HEK293 (cell line): ENCODE data around the gene GBX1.

Experiments used
- CTCF ChIA-PET: fragments of 350-600 bp; formaldehyde crosslinking; extraction: SDS; loops from one replicate; lab custom pipeline; 2021; ENCODE audit warnings: antibody characterized with exemption; lab: Yijun Ruan, JAX
- POLR2A ChIA-PET: fragments of 300-600 bp; formaldehyde crosslinking; extraction: SDS; loops from one replicate; lab custom pipeline; 2020; ENCODE audit warnings: antibody characterized with exemption, inconsistent platforms; lab: Yijun Ruan, JAX
- H3K27ac ChIP-seq: fragments of 200-500 bp; sonication (Bioruptor generic); 2 replicates; pipeline ENCODE4 v1.5.1; 2014; ENCODE audit warnings: low read depth, low read length, control low read depth, inconsistent platforms; ENCODE audit errors: extremely low read depth
- H3K36me3 ChIP-seq, 2 experiments: fragments of 200-500 bp in 1 of 2; sonication (Bioruptor generic) in 1 of 2; 1 replicate in 1 of 2; 2 replicates in 1 of 2; pipeline ENCODE4 v1.5.1; 2014 to 2017; ENCODE audit warnings: inconsistent platforms in 2 of 2, low read length in 2 of 2; ENCODE audit not compliant: control insufficient read depth in 2 of 2, insufficient read depth in 1 of 2
- H3K4me1 ChIP-seq: fragments of 200-500 bp; sonication (Bioruptor generic); 2 replicates; pipeline ENCODE4 v1.5.1; 2014; ENCODE audit warnings: mild to moderate bottlenecking, low read length, inconsistent platforms; ENCODE audit not compliant: control insufficient read depth, insufficient read depth
- H3K4me3 ChIP-seq: 2 replicates; pipeline ENCODE4 v1.5.1; 2011; ENCODE audit warnings: low read depth, mild to moderate bottlenecking, control low read depth, low read length, moderate library complexity
- H3K9me3 ChIP-seq: fragments of 200-500 bp; sonication (Bioruptor generic); 2 replicates; pipeline ENCODE4 v1.5.1; 2014; ENCODE audit warnings: low read depth, low read length, inconsistent platforms; ENCODE audit not compliant: control insufficient read depth, insufficient read depth
- GLI2 ChIP-seq: fragments of 450-650 bp; formaldehyde crosslinking; IDR thresholded peaks from 2 replicates; pipeline ENCODE4; 2017; ENCODE audit warnings: missing biosample characterization, missing genetic modification characterization, low read depth, borderline replicate concordance
- GLIS1 ChIP-seq: fragments of 450-650 bp; formaldehyde crosslinking; IDR thresholded peaks from 2 replicates; pipeline ENCODE4 v1.5.1; 2016; ENCODE audit warnings: missing biosample characterization, missing genetic modification characterization
- KLF16 ChIP-seq: fragments of 450-650 bp; formaldehyde crosslinking; IDR thresholded peaks from 2 replicates; pipeline ENCODE4 v1.5.1; 2017; ENCODE audit warnings: missing biosample characterization, missing genetic modification characterization
- KLF9 ChIP-seq: fragments of 450-650 bp; formaldehyde crosslinking; IDR thresholded peaks from 2 replicates; pipeline ENCODE4 v1.5.1; 2016; ENCODE audit warnings: missing biosample characterization, missing genetic modification characterization, low read depth
- SCRT1 ChIP-seq: fragments of 450-650 bp; formaldehyde crosslinking; IDR thresholded peaks from 2 replicates; pipeline ENCODE4 v1.5.1; 2016; ENCODE audit warnings: missing biosample characterization, missing genetic modification characterization, borderline replicate concordance
- ZBTB48 ChIP-seq: fragments of 450-650 bp; formaldehyde crosslinking; IDR thresholded peaks from 2 replicates; pipeline ENCODE4 v1.5.1; 2016; ENCODE audit warnings: missing biosample characterization, missing genetic modification characterization
- ZBTB49 ChIP-seq: fragments of 450-650 bp; formaldehyde crosslinking; IDR thresholded peaks from 2 replicates; pipeline ENCODE4 v1.5.1; 2016; ENCODE audit warnings: missing biosample characterization, missing genetic modification characterization, low read depth
- ZBTB8A ChIP-seq: fragments of 450-650 bp; formaldehyde crosslinking; IDR thresholded peaks from 2 replicates; pipeline ENCODE4 v1.5.1; 2016; ENCODE audit warnings: missing biosample characterization, missing genetic modification characterization
- ZFP37 ChIP-seq: fragments of 450-650 bp; formaldehyde crosslinking; IDR thresholded peaks from 2 replicates; pipeline ENCODE4 v1.5.1; 2016; ENCODE audit warnings: missing biosample characterization, missing genetic modification characterization
- ZFP69B ChIP-seq: fragments of 450-650 bp; formaldehyde crosslinking; IDR thresholded peaks from 2 replicates; pipeline ENCODE4 v1.5.1; 2016; ENCODE audit warnings: missing biosample characterization, missing genetic modification characterization
- ZNF138 ChIP-seq: fragments of 450-650 bp; formaldehyde crosslinking; IDR thresholded peaks from 2 replicates; pipeline ENCODE4 v1.5.1; 2016; ENCODE audit warnings: missing biosample characterization, missing genetic modification characterization, borderline replicate concordance
- ZNF223 ChIP-seq: fragments of 450-650 bp; formaldehyde crosslinking; IDR thresholded peaks from 2 replicates; pipeline ENCODE4 v1.5.1; 2016; ENCODE audit warnings: missing biosample characterization, missing genetic modification characterization
- ZNF23 ChIP-seq: fragments of 450-650 bp; formaldehyde crosslinking; IDR thresholded peaks from 2 replicates; pipeline ENCODE4 v1.5.1; 2016; ENCODE audit warnings: missing biosample characterization, missing genetic modification characterization, borderline replicate concordance
- ZNF311 ChIP-seq: fragments of 450-650 bp; formaldehyde crosslinking; IDR thresholded peaks from 2 replicates; pipeline ENCODE4 v1.5.1; 2017; ENCODE audit warnings: missing biosample characterization, missing genetic modification characterization, borderline replicate concordance
- ZNF558 ChIP-seq: fragments of 450-650 bp; formaldehyde crosslinking; IDR thresholded peaks from 2 replicates; pipeline ENCODE4 v1.5.1; 2016; ENCODE audit warnings: missing biosample characterization, missing genetic modification characterization
- ZNF600 ChIP-seq: fragments of 450-650 bp; formaldehyde crosslinking; IDR thresholded peaks from 2 replicates; pipeline ENCODE4 v1.5.1; 2016; ENCODE audit warnings: missing biosample characterization, missing genetic modification characterization
- ZNF610 ChIP-seq: fragments of 450-650 bp; formaldehyde crosslinking; IDR thresholded peaks from 2 replicates; pipeline ENCODE4 v1.5.1; 2016; ENCODE audit warnings: missing biosample characterization, missing genetic modification characterization, borderline replicate concordance
- ZNF791 ChIP-seq: fragments of 450-650 bp; formaldehyde crosslinking; IDR thresholded peaks from 2 replicates; pipeline ENCODE4 v1.5.1; 2016; ENCODE audit warnings: missing biosample characterization, missing genetic modification characterization
- ZSCAN30 ChIP-seq: fragments of 450-650 bp; IDR thresholded peaks from 2 replicates; pipeline ENCODE4 v1.5.1; 2018; ENCODE audit warnings: missing biosample characterization, mild to moderate bottlenecking, missing genetic modification characterization, moderate library complexity
- TF ChIP-seq, protein P1 (sequence below): fragments of 450-650 bp; formaldehyde crosslinking; IDR thresholded peaks from 2 replicates; pipeline ENCODE4 v1.5.1; 2016; ENCODE audit warnings: missing biosample characterization, missing genetic modification characterization, borderline replicate concordance

Gene GBX1

DNA sequence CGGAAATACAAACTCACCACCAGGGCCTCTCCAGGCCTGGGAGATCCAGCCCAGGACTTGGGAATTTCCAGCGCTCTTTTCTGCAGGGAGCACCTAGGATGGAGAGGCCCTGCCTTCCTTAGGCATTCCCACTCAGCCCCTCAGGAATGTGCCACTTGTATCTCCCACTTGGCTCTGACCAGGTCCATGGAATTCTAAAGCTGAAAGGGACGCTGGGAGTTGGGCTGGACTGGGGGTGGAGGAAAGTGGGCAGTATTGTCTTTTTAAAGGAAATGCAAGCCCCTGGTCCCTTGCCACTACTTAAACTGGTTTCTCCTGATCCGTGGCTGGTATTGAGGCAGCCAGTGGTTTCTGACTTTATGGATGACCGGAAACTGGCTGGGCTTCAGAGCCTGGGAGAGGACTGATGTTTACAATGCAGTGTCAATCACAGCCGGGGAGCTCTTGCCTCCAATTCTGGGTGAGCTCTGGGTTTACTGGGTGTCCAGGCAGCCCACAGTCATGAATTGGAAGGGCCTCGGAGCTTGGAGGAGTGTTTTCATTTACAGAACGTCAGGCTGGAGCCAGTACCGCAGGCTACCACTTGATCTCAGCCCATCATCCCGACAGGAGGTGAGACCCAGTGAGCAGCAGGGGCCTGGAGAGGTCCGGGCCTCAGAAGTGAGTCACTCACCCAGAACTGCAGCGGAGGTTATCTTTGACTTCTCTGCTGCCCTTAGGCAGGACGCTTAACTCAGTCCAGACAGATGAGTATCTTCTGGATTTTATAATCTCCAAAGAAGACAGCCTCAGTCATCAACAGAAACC, 53.9 kb downstream of the GBX1 start (continued):
- TF ChIP-seq, protein P1, sequence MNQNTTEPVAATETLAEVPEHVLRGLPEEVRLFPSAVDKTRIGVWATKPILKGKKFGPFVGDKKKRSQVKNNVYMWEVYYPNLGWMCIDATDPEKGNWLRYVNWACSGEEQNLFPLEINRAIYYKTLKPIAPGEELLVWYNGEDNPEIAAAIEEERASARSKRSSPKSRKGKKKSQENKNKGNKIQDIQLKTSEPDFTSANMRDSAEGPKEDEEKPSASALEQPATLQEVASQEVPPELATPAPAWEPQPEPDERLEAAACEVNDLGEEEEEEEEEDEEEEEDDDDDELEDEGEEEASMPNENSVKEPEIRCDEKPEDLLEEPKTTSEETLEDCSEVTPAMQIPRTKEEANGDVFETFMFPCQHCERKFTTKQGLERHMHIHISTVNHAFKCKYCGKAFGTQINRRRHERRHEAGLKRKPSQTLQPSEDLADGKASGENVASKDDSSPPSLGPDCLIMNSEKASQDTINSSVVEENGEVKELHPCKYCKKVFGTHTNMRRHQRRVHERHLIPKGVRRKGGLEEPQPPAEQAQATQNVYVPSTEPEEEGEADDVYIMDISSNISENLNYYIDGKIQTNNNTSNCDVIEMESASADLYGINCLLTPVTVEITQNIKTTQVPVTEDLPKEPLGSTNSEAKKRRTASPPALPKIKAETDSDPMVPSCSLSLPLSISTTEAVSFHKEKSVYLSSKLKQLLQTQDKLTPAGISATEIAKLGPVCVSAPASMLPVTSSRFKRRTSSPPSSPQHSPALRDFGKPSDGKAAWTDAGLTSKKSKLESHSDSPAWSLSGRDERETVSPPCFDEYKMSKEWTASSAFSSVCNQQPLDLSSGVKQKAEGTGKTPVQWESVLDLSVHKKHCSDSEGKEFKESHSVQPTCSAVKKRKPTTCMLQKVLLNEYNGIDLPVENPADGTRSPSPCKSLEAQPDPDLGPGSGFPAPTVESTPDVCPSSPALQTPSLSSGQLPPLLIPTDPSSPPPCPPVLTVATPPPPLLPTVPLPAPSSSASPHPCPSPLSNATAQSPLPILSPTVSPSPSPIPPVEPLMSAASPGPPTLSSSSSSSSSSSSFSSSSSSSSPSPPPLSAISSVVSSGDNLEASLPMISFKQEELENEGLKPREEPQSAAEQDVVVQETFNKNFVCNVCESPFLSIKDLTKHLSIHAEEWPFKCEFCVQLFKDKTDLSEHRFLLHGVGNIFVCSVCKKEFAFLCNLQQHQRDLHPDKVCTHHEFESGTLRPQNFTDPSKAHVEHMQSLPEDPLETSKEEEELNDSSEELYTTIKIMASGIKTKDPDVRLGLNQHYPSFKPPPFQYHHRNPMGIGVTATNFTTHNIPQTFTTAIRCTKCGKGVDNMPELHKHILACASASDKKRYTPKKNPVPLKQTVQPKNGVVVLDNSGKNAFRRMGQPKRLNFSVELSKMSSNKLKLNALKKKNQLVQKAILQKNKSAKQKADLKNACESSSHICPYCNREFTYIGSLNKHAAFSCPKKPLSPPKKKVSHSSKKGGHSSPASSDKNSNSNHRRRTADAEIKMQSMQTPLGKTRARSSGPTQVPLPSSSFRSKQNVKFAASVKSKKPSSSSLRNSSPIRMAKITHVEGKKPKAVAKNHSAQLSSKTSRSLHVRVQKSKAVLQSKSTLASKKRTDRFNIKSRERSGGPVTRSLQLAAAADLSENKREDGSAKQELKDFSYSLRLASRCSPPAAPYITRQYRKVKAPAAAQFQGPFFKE (tag by site-specific recombination), result no peak
- TF ChIP-seq ZFP69B (tag by site-specific recombination) (no peak), ZNF610 (tag by site-specific recombination) (no peak), ZNF791 (tag by site-specific recombination) (no peak), KLF9 (tag by site-specific recombination) (no peak), ZNF223 (tag by site-specific recombination) (no peak), ZBTB49 (tag by site-specific recombination) (no peak)
- TF ChIP-seq, all 188 proteins: peak for 12

GRCh38 chr7:151110941-151111645, 56.4 kb downstream of the GBX1 start:
- Histone ChIP-seq H3K36me3 (peaks cover 0 to 10% of the 10 kb centered on the region in 2 experiments; a peak in 1 of 3 replicates), H3K4me3 (no peak overlapping the region), H3K27ac (no peak overlapping the region), H3K9me3 (no peaks in the 10 kb centered on the region), H3K4me1 (no peaks in the 10 kb centered on the region)
- ChIA-PET CTCF (interaction anchor here (0.6 to 5.5 kb wide), 45 partner anchors 9 to 334 kb away, joined by 3 to 43 read pairs (median 5); partner anchors contain the start of genes ABCB8, FASTK and TMUB1), POLR2A (interaction anchor here (0.7 to 2.2 kb wide), 7 partner anchors 23 to 98 kb away, joined by 3 to 12 read pairs (median 4); partner anchors contain the start of genes ABCB8 and FASTK)
- TF ChIP-seq GLI2 (tag by site-specific recombination), result no peak
- peak; percentile 42; the same call in 1 of the 2 replicates for TF ChIP-seq ZBTB8A (tag by site-specific recombination)
- TF ChIP-seq ZNF600, result peak; percentile 63
- TF ChIP-seq ZBTB48 (tag by site-specific recombination), result 0 out of 2 replicates have a peak, but pooled peaks have one; percentile 46
- TF ChIP-seq GLIS1 (tag by site-specific recombination), result peak; percentile 66
- no peak for TF ChIP-seq ZNF311 (tag by site-specific recombination)
- TF ChIP-seq, protein P1 (tag by site-specific recombination), result no peak
- TF ChIP-seq ZNF558, result no peak
- TF ChIP-seq ZFP37 (tag by site-specific recombination), result 0 out of 2 replicates have a peak, but pooled peaks have one; percentile 28
- TF ChIP-seq SCRT1 (tag by site-specific recombination), result no peak
- TF ChIP-seq ZNF23, result no peak
- peak; percentile 93 for TF ChIP-seq ZSCAN30
- TF ChIP-seq KLF16, result no peak
- no peak for TF ChIP-seq ZNF138 (tag by site-specific recombination)
